Panc1 (cell line): ENCODE measurements around the gene RAB3B. TPM values are rescaled to one million over a fixed set of nuclear protein-coding genes. Genes with fewer than 3 reads are reported as not detected.

Source experiments
- ATAC-seq: fragments of 200-7000 bp; cut with Tn5 transposase; 2 replicates; pipeline ENCODE4 v1.9.1; 2020; ENCODE audit warnings: mild to moderate bottlenecking, moderate library complexity
- BruUV-seq: library from RNA; stranded (reverse); fragments of 400-500 nt; replicated peaks from 2 replicates; lab custom pipeline; 2021; lab: Mats Ljungman, UMichigan
- CTCF ChIA-PET: fragments of 300-600 bp; sonication (Branson Sonifier 250); formaldehyde crosslinking; loops from one replicate; lab custom pipeline; 2022; ENCODE audit warnings: antibody characterized with exemption; lab: Charles Lee
- POLR2A ChIA-PET: fragments of 300-600 bp; sonication (Branson Sonifier 250); formaldehyde crosslinking; loops from one replicate; lab custom pipeline; 2022; ENCODE audit warnings: antibody characterized with exemption; lab: Charles Lee
- DNase-seq: peaks from one replicate; pipeline ENCODE4 v3.0.0-alpha.2; 2010; ENCODE audit warnings: low read depth, low spot score
- H3K27ac ChIP-seq: 2 replicates; pipeline ENCODE4 v1.5.1; 2011; ENCODE audit warnings: mild to moderate bottlenecking, low read length, inconsistent platforms
- H3K27me3 ChIP-seq: fragments of 200-500 bp; sonication (Bioruptor generic); 2 replicates; pipeline ENCODE4 v1.6.0; 2014; ENCODE audit warnings: low read length, inconsistent platforms; ENCODE audit not compliant: control insufficient read depth, insufficient read depth
- H3K36me3 ChIP-seq: fragments of 200-500 bp; sonication (Bioruptor generic); 2 replicates; pipeline ENCODE4 v1.5.1; 2014; ENCODE audit warnings: inconsistent platforms, mild to moderate bottlenecking, low read length, moderate library complexity; ENCODE audit not compliant: control insufficient read depth, insufficient read depth
- H3K4me1 ChIP-seq: 2 replicates; pipeline ENCODE4 v1.5.1; 2011; ENCODE audit warnings: inconsistent platforms, mild to moderate bottlenecking, low read length, moderate library complexity; ENCODE audit not compliant: control insufficient read depth, insufficient read depth
- H3K4me3 ChIP-seq, 2 experiments: 2 replicates each; pipeline ENCODE4 v1.5.1; 2011 to 2012; ENCODE audit warnings: low read depth in 2 of 2, low read length in 2 of 2, mild to moderate bottlenecking in 2 of 2, inconsistent platforms in 1 of 2, moderate library complexity in 1 of 2
- H3K9me3 ChIP-seq: fragments of 200-500 bp; sonication (Bioruptor generic); 2 replicates; pipeline ENCODE4 v1.5.1; 2014; ENCODE audit warnings: low read depth, mild to moderate bottlenecking, inconsistent platforms, low read length, moderate library complexity; ENCODE audit not compliant: control insufficient read depth, insufficient read depth
- POLR2AphosphoS5 ChIP-seq: IDR thresholded peaks from 2 replicates; pipeline ENCODE4 v1.6.1; 2012; ENCODE audit warnings: mild to moderate bottlenecking, low read depth, low read length, moderate library complexity
- REST ChIP-seq, 2 experiments: IDR thresholded peaks; 2 replicates each; pipeline ENCODE4 v1.6.1; 2011 to 2012; ENCODE audit warnings: low read depth in 2 of 2, control low read depth in 1 of 2, low read length in 1 of 2, mild to moderate bottlenecking in 1 of 2, moderate library complexity in 1 of 2; ENCODE audit not compliant: insufficient read depth in 1 of 2
- SIN3A ChIP-seq: IDR thresholded peaks from 2 replicates; pipeline ENCODE4 v1.6.1; 2012; ENCODE audit warnings: low read depth, mild to moderate bottlenecking, low read length, moderate library complexity, borderline replicate concordance; ENCODE audit not compliant: insufficient read depth
- TCF7L2 ChIP-seq: IDR thresholded peaks from 2 replicates; pipeline ENCODE4 v1.6.1; 2011; ENCODE audit warnings: mild to moderate bottlenecking, low read depth, low read length, inconsistent platforms
- in situ Hi-C: cut with HindIII; loops from 2 replicates; pipeline ENCODE4 v1.10.0; 2016; ENCODE audit warnings: low sequenced_read_pairs, low pct_unique_long_range_greater_than_20kb
- intact Hi-C: fragments of 100-400 bp; cut with micrococcal nuclease; formaldehyde crosslinking; loops from one replicate; pipeline ENCODE4 v1.10.0; 2022; ENCODE audit not compliant: unreplicated experiment
- total RNA-seq: library from RNA; stranded (reverse); gene quantifications from one replicate; pipeline ENCODE4 v1.2.1, GENCODE V29; 2021; ENCODE audit not compliant: unreplicated experiment
- TF ChIP-seq, protein P1 (sequence below): fragments of 450-650 bp; IDR thresholded peaks from 2 replicates; pipeline ENCODE4 v1.5.1; 2017; ENCODE audit warnings: mild to moderate bottlenecking

The RAB3B gene
- total RNA-seq, 1 experiment from 2014 or later = 1.2 TPM

DNA sequence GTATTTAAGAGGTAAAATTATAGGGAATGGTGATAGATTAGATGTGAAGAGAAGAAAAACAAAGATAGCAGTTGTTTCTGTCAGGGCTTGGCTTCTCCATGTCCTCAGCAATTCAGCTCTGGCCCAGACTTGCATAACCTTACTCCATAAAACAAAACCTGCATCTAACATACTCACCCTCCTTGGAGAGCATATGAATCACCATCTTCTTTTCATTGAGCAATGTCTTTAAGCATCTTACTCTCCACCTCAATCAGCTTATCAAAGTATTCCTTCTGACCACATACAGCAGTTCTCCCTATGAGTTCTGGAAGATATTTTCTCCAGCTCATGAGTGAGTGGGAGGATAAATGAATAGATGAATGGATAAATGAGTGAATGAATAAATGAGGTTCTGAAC, 49.0 kb downstream of the RAB3B start:
- CTCF ChIA-PET = interaction anchor here (0.6 kb wide), 1 partner anchor 45 kb away, joined by 3 read pairs; no protein-coding TSS in a partner anchor
- no peaks in the 10 kb centered on the region for H3K27me3 ChIP-seq
- DNase-seq = no peak
- no peaks in the 10 kb centered on the region for H3K9me3 ChIP-seq
- BruUV-seq = no TSS peak
- in situ Hi-C loops (no loop called here), intact Hi-C loops (no loop called here)
- TF ChIP-seq, protein P1, sequence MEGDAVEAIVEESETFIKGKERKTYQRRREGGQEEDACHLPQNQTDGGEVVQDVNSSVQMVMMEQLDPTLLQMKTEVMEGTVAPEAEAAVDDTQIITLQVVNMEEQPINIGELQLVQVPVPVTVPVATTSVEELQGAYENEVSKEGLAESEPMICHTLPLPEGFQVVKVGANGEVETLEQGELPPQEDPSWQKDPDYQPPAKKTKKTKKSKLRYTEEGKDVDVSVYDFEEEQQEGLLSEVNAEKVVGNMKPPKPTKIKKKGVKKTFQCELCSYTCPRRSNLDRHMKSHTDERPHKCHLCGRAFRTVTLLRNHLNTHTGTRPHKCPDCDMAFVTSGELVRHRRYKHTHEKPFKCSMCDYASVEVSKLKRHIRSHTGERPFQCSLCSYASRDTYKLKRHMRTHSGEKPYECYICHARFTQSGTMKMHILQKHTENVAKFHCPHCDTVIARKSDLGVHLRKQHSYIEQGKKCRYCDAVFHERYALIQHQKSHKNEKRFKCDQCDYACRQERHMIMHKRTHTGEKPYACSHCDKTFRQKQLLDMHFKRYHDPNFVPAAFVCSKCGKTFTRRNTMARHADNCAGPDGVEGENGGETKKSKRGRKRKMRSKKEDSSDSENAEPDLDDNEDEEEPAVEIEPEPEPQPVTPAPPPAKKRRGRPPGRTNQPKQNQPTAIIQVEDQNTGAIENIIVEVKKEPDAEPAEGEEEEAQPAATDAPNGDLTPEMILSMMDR = no peak
- TF ChIP-seq SIN3A (no peak), TCF7L2 (no peak), POLR2AphosphoS5 (no peak), REST (IDR thresholded peaks at IDR 0.05; ENCODE audit: insufficient read depth in 1 of 2, low read depth in 2 of 2, low read length in 1 of 2) (no peak)
- no peaks in the 10 kb centered on the region for H3K4me1 ChIP-seq
- H3K36me3 ChIP-seq = no peaks in the 10 kb centered on the region
- no peak for ATAC-seq
- no peak overlapping the region for H3K27ac ChIP-seq
- no peak overlapping the region for H3K4me3 ChIP-seq
- POLR2A ChIA-PET = no interaction called here

- Histone ChIP-seq H3K27ac (no peak overlapping the region), H3K4me1 (no peaks in the 10 kb centered on the region), H3K4me3 (no peak overlapping the region), H3K9me3 (no peaks in the 10 kb centered on the region), H3K27me3 (no peaks in the 10 kb centered on the region), H3K36me3 (no peaks in the 10 kb centered on the region)
- no TSS peak for BruUV-seq
- TF ChIP-seq POLR2AphosphoS5 = no peak
- TF ChIP-seq, protein P1 = no peak
- no peak for TF ChIP-seq SIN3A
- no peak for TF ChIP-seq TCF7L2
- TF ChIP-seq REST (IDR thresholded peaks at IDR 0.05; ENCODE audit: insufficient read depth in 1 of 2, low read depth in 2 of 2, low read length in 1 of 2) = no peak
- no peak for DNase-seq
- no peak for ATAC-seq
- POLR2A ChIA-PET = interaction anchor here (0.6 kb wide), 1 partner anchor 280 kb away, joined by 9 read pairs; no protein-coding TSS in a partner anchor
- in situ Hi-C loops = no loop called here
- CTCF ChIA-PET = no interaction called here
- intact Hi-C loops = no loop called here
Measured at GRCh38 chr1:51937112-51937511, 53.4 kb downstream of the RAB3B start.
